GM20000 (cell line): Measurements from ENCODE around the gene ENPP6.

ENCODE experiments used
- DNase-seq: peaks from one replicate; pipeline ENCODE4 v3.0.0; 2012; ENCODE audit warnings: low spot score
- TF ChIP-seq, protein P1 (sequence below): IDR thresholded peaks from 2 replicates; pipeline ENCODE4 v1.5.1; 2012; ENCODE audit warnings: mild to moderate bottlenecking, control low read depth; ENCODE audit errors: extremely low read depth, missing control alignments

Gene ENPP6

GRCh38 chr4:184096561-184097240, 121.0 kb downstream of the ENPP6 start:
- no peak for DNase-seq
- TF ChIP-seq, protein P1, sequence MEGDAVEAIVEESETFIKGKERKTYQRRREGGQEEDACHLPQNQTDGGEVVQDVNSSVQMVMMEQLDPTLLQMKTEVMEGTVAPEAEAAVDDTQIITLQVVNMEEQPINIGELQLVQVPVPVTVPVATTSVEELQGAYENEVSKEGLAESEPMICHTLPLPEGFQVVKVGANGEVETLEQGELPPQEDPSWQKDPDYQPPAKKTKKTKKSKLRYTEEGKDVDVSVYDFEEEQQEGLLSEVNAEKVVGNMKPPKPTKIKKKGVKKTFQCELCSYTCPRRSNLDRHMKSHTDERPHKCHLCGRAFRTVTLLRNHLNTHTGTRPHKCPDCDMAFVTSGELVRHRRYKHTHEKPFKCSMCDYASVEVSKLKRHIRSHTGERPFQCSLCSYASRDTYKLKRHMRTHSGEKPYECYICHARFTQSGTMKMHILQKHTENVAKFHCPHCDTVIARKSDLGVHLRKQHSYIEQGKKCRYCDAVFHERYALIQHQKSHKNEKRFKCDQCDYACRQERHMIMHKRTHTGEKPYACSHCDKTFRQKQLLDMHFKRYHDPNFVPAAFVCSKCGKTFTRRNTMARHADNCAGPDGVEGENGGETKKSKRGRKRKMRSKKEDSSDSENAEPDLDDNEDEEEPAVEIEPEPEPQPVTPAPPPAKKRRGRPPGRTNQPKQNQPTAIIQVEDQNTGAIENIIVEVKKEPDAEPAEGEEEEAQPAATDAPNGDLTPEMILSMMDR = no peak

DNA sequence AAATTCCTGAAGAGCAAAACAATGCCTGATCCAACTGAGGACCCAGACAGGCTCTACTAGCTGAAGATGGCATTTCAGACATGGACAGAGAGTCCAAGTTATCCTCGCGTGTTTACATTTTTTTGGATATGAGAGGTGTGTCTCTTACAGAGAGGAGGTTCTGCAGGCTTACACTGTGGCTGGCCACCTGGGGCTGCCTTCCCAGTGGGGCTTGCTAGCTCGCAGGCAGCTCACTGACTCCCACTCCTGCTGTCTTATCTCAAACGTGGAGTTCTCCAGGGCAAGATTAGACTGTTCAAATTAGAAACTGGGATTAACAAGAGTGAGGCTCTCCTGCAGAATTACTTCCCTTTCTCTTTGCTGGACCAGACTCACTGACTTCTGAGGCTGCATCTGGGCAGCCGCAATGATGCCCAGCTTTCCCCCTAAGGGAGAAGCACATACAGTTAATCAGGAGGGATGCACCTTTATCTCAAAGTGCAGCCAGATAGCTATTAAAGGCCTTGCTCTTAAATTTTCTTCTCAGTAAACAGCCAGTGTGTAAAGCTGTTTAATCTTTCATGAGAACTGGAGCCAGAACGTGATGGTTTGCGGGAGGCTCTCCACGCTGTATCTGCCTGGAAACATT, 123.0 kb downstream of the ENPP6 start:
- DNase-seq = no peak
- TF ChIP-seq, protein P1 = no peak

GRCh38 chr4:184091986-184092385, 125.7 kb downstream of the ENPP6 start:
- DNase-seq = no peak
- TF ChIP-seq, protein P1 = no peak

- TF ChIP-seq, protein P1 = no peak
- DNase-seq = no peak
Measured at GRCh38 chr4:184090571-184090970, 127.1 kb downstream of the ENPP6 start.

- TF ChIP-seq, protein P1 = no peak
- no peak for DNase-seq
Measured at GRCh38 chr4:184080674-184081073, 137.0 kb downstream of the ENPP6 start.

GRCh38 chr4:184074677-184075388, 142.8 kb downstream of the ENPP6 start:
- DNase-seq = no peak
- TF ChIP-seq, protein P1 = no peak

- DNase-seq = no peak
- TF ChIP-seq, protein P1 = no peak
Measured at GRCh38 chr4:184067931-184068554, 149.6 kb downstream of the ENPP6 start.
